ENCODE results near the gene ATP10A.

DNA sequence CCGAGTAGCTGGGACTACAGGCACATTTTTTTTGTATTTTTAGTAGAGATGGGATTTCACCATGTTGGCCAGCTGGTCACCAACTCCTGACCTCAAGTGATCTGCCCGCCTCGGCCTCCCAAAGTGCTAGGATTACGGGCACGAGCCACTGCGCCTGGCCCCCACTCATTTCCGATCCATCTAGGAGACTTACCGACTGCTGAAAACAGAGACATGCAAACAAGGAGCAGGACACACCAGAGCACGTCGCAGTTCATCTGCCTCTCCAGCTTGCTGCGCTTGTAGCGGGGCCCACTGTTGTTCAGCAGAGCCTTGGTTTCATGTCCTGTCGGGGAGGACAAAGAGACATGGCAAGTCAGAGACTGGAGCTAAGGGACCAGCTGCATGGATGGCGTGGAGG, 137.4 kb downstream of the ATP10A start:
- TF ChIP-seq POLR2A (IDR thresholded peaks at IDR 0.05; ENCODE audit: low read length): no peak
- no peak for TF ChIP-seq GATA1 (IDR thresholded peaks at IDR 0.05; ENCODE audit: low read depth, low read length)

All from erythroblast (primary cell).